OCI-LY3 (cell line): Measurements from ENCODE around the gene GSTT2.
"Not testable (repeated sequence)": the region's sequence is repeated elsewhere in the genome, so short reads cannot be mapped to it uniquely, and the experiment has no call there.

Experiments used
- CTCF ChIP-seq: fragments of 200-600, 300-600 bp; sonication (generic); IDR thresholded peaks from 2 replicates; pipeline ENCODE4 v1.5.1; 2014; ENCODE audit warnings: antibody characterized with exemption, low read length, low read depth
- EZH2phosphoT487 ChIP-seq: fragments of 200-600 bp; shearing (Covaris generic); IDR thresholded peaks from 2 replicates; pipeline ENCODE4 v1.6.1; 2018; ENCODE audit warnings: antibody characterized with exemption, mixed run types, low read depth

GRCh38 chr22:23986538-23987178 lies 6.7 kb downstream of the GSTT2 start:
- not testable (repeated sequence) for TF ChIP-seq CTCF, EZH2phosphoT487
